Measurements from ENCODE around the gene ROCK1.

Gene ROCK1

GRCh38 chr18:21105936-21106335, 5.7 kb downstream of the ROCK1 start:
- DNase-seq (ENCODE audit: low spot score), result no peak

DNA sequence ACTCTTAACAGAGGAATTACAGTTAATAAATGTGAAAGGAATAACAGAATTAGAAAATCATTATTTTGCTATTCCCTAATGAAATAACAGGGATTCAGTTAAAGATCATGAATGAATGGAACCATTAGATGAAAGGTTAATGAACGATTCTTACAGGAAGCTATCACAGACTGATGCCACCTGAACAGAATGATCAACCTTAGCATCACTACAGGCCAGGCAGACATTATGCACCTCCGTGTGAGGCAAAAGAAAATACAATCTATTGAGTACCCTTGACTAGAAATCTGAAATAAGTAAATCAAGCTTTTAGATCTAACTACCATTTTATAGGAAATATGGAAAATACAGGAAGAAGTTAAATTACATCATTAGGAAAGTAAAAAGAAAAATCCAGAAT, 10.4 kb downstream of the ROCK1 start:
- no peak for DNase-seq (ENCODE audit: low spot score)

DNA sequence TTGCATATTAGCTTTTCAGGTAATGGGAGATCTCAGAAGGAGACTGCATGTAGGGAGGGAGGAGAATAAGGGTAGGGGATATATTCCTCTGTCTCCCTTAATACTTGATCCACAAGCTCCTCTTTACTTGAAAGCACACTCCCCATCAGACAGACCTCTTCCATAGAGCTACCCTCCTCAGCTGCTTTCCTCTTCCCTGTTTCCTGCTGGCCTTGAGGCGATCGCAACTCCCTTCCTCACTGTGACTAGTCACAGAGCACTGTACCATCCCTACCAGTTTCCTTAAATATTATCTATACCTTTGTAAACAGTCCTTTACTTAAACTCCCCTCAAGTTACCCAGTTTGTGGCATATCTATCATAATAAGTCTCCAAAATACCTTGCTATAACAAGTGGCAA, 10.9 kb downstream of the ROCK1 start:
- DNase-seq (ENCODE audit: low spot score), result no peak

- no peak for DNase-seq (ENCODE audit: low spot score)
These were observed 11.5 kb downstream of the ROCK1 start for GRCh38 chr18:21100146-21100545.

- no peak for DNase-seq (ENCODE audit: low spot score)
These were observed 12.2 kb downstream of the ROCK1 start for GRCh38 chr18:21099442-21099841.

DNA sequence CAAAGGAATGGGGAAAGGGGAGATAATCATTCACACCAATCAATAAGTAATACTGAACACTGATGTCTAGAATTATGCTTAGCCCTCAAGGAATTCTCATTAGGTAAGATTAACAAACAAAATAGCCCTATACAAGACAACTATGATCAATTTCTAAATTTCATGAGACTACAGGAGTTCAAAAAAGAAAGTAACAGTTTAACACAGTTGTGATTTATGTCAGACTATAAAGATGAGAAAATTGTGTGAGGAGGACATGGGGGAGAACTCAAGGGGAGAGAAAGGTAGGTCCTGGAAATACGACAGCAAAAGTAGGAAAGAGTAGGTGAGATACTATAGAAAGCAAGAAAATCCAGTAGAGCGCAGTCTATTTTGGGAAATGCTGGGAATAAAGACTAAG, 14.9 kb downstream of the ROCK1 start:
- no peak for DNase-seq (ENCODE audit: low spot score)

- no peak for DNase-seq (ENCODE audit: low spot score)
These were observed 18.5 kb downstream of the ROCK1 start for GRCh38 chr18:21093133-21093532.

DNA sequence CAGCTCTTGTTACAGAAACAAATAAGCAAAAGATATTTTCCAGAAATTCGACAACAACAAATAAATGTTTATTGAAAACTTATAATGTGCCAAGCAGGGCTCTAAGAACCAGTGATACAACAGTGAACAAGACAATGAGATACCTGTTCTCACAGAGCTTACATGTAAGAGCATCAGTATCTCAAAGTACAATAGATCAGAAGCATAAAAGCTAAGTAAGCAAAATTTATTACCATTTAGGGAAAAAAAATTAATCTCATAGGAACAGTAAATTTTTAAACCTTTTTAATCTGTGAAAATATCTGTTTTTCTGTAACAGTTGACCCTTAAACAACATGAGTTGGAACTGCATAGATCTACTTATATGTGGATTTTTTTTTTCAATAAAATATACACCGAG, 20.9 kb downstream of the ROCK1 start:
- no peak for DNase-seq (ENCODE audit: low spot score)

GRCh38 chr18:21085579-21086166, 25.9 kb downstream of the ROCK1 start:
- no peak for DNase-seq (ENCODE audit: low spot score)

GRCh38 chr18:21084511-21085078, 27.0 kb downstream of the ROCK1 start:
- DNase-seq (ENCODE audit: low spot score), result no peak

- no peak for DNase-seq (ENCODE audit: low spot score)
These were observed 28.6 kb downstream of the ROCK1 start for GRCh38 chr18:21083017-21083416.

DNA sequence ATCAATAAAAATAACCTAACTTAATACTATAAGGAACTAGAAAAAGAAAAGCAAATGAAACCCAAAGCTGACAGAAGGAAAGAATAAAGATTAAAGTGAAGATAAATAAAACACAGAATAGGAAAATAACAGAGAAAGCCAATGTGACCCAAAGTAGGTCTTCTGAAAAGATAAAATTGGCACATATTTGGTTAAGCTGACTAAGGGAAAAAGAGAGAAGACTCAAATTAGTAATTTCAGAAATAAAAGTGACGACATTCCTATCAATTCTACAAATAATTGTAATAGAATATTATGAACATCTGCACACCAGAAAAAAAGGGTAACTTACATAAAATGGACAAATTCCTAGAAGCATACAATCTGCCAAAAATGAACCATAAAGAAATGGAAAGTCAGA, 30.2 kb downstream of the ROCK1 start:
- DNase-seq (ENCODE audit: low spot score), result no peak

DNA sequence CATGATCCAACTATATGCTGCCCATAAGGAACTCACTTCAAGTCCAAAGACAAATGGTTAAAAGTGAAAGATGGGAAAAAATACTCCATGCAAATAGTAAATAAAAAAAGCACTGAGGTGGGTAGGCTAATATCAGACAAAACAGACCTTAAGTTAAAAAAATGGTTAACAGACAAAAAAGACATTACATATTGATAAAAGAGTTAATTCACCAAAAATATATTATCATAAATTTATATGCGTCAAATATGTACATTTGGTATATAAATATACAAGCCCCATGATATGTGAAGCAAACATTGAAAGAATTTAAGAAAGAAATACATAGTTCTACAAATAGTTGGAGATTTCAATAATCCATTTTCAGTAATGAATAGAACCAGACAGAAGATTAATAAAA, 31.0 kb downstream of the ROCK1 start:
- no peak for DNase-seq (ENCODE audit: low spot score)

GRCh38 chr18:21074336-21075323, 37.0 kb downstream of the ROCK1 start:
- DNase-seq (ENCODE audit: low spot score), result no peak

GRCh38 chr18:21073180-21073579, 38.4 kb downstream of the ROCK1 start:
- DNase-seq (ENCODE audit: low spot score), result no peak

GRCh38 chr18:21071071-21071470, 40.5 kb downstream of the ROCK1 start:
- no peak for DNase-seq (ENCODE audit: low spot score)

DNA sequence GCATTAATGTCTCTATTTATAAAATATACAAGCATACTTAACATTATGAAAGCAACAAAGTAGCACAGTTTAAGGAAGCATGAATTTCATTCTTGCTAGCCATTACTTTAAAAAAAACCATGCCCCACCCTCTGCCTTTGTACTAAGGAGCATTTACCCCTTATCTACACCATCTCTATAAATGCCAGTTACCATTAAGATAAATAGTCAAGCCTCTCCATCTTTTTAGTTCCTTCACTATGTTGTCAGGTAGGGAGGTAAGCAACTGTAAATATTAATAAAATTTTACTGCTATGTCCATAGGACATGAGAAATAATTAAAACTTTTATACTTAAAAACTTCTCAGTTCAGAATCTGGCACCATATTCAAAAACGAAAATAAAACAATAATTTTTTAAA, 42.1 kb downstream of the ROCK1 start:
- DNase-seq (ENCODE audit: low spot score), result no peak

- DNase-seq (ENCODE audit: low spot score), result no peak
These were observed 47.3 kb downstream of the ROCK1 start for GRCh38 chr18:21064347-21064746.

DNA sequence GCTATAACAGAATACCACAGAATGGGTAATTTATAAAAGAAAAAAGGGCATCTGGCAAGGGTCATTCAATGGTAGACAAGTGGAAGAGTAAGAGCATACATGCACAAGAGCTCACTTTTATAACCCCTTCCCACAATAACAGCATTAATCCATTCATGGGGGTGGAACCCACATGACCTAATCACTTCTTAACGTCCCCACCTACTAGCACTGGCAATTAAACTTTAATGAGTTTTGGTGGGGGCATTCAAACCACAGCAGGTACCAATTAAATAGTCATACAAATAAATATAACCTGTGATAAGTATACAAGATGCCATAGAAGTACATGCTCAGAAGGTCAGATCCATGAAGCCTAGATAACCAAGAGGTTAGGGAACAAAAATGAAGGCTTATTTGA, 48.6 kb downstream of the ROCK1 start:
- DNase-seq (ENCODE audit: low spot score), result no peak

GRCh38 chr18:21057112-21057511, 54.5 kb downstream of the ROCK1 start:
- no peak for DNase-seq (ENCODE audit: low spot score)

DNA sequence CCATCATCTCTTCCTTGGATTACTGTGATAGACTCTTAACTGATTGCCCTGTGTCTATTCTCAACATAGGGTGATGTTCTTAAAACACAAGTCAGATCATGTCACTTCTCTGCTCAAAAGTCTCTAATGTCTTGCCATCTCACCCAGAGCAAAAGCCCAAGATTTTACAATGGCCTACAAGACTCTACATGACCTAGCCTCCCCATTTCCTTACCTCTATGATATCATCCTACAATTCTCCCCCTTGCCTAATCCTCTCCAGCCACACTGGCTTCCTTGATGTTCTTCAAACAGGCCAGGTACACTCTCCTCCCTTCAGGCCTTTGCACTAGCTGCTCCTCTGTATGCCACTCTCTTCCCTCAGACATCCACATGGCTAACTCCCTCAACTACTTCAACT, 55.1 kb downstream of the ROCK1 start:
- no peak for DNase-seq (ENCODE audit: low spot score)

DNA sequence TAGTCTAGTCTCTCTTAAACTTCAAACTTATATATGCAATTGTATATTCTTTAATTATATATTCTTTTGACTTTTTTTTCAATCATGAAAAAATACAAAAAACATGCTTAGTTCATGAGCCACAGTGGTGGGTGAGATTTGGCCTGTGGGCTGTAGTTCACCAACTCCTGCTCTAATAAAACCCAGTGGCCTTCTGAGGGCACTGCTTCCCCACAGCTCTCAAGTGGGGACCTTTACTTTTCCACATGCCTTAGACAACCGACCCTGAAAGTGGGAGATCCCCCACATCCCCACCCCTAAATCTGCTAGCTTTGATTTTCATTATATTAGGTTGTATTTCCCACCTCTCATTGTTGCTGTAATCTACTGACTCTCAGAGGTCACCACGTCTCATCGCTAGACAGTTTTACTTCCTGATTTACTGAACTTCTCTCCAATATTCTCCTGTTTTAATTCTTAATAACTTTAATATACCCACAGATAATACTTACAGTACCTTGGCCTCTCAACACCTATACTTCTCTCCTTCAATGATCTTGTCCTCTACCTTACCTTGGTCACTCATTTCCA, 57.3 kb downstream of the ROCK1 start:
- DNase-seq (ENCODE audit: low spot score), result no peak

DNA sequence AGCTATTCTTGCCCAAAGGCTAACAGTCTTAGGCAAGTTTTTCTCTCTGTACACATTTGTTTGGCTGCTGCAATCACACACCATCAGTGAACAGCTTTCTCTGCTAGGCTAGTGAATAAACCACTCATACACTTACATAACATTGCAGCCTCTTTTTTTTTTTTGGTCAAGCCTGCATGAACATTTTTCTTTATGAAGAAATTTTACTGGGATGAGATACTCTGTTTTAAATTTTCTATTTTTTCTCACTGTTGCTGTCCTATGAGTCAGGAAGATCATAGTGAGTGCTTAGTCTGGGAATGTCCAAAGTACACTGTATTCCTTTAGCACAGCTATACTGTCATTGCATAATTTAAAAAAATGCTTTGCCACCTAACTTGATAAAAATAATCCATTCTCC, 58.5 kb downstream of the ROCK1 start:
- DNase-seq (ENCODE audit: low spot score), result no peak

Measured in COLO829 (cell line).